Left ventricle myocardium inferior (tissue), 1 donor: ENCODE results near the gene SLC35F6. TPM values are rescaled to one million over a fixed set of nuclear protein-coding genes. Genes with fewer than 3 reads are reported as not detected.
"Not testable (repeated sequence)": the region's sequence is repeated elsewhere in the genome, so short reads cannot be mapped to it uniquely, and the experiment has no call there.

Experiments used
- DNase-seq: peaks from one replicate; pipeline ENCODE4 v3.0.0-alpha.2; 2020
- H3K27ac ChIP-seq: fragments of 200-600 bp; replicated peaks from 2 replicates; pipeline ENCODE4 v1.8.0; 2021
- H3K27me3 ChIP-seq: fragments of 200-600 bp; 2 replicates; pipeline ENCODE4 v1.8.0; 2021; ENCODE audit warnings: low read depth
- H3K36me3 ChIP-seq: fragments of 200-600 bp; 2 replicates; pipeline ENCODE4 v1.8.0; 2021
- H3K4me1 ChIP-seq: fragments of 200-600 bp; 2 replicates; pipeline ENCODE4 v1.8.0; 2021
- H3K4me3 ChIP-seq: fragments of 200-600 bp; 2 replicates; pipeline ENCODE4 v1.8.0; 2021; ENCODE audit warnings: mild to moderate bottlenecking, moderate library complexity
- H3K9me3 ChIP-seq: fragments of 200-600 bp; replicated peaks from 2 replicates; pipeline ENCODE4 v1.8.0; 2021
- CTCF ChIP-seq: fragments of 200-600 bp; IDR thresholded peaks from 2 replicates; pipeline ENCODE4 v1.8.0; 2021; ENCODE audit warnings: antibody characterized with exemption, mild to moderate bottlenecking, borderline replicate concordance
- intact Hi-C: fragments of 100-400 bp; cut with micrococcal nuclease; formaldehyde crosslinking; loops from one replicate; pipeline ENCODE4 v1.11.0; 2022
- total RNA-seq: library from RNA; stranded (reverse); fragmentation: NEBNext Ultra II Directional; extraction: Animal tissue kit (Norgen Biotek cat#: 25700); gene quantifications from one replicate; pipeline ENCODE4 v1.2.1, GENCODE V29; 2021
- donor health status: DM: no; HTN: yes; CAD: no; lungs with severe emphysema.

Gene SLC35F6
- total RNA-seq, 1 donor from 2014 or later = 19.6 TPM

GRCh38 chr2:26759845-26760244 is 4.2 kb upstream of the SLC35F6 start:
- intact Hi-C loops = no loop called here
- peaks cover 30% of the 10 kb centered on the region for H3K4me1 ChIP-seq
- no peak for DNase-seq
- H3K36me3 ChIP-seq = no peaks in the 10 kb centered on the region
- H3K27ac ChIP-seq = no peak overlapping the region
- H3K9me3 ChIP-seq = no peaks in the 10 kb centered on the region
- no peak for TF ChIP-seq CTCF
- H3K27me3 ChIP-seq = no peaks in the 10 kb centered on the region
- H3K4me3 ChIP-seq = no peak overlapping the region

GRCh38 chr2:26760991-26761390 is 3.1 kb upstream of the SLC35F6 start:
- DNase-seq, H3K4me3 ChIP-seq, H3K27ac ChIP-seq, H3K9me3 ChIP-seq, intact Hi-C loops, H3K27me3 ChIP-seq, H3K36me3 ChIP-seq: not testable (repeated sequence)
- peaks cover 41% of the 10 kb centered on the region for H3K4me1 ChIP-seq

GRCh38 chr2:26763019-26763418 is 1.1 kb upstream of the SLC35F6 start:
- no peak overlapping the region for H3K4me3 ChIP-seq
- intact Hi-C loops = no loop called here
- H3K36me3 ChIP-seq = no peaks in the 10 kb centered on the region
- TF ChIP-seq CTCF = no peak
- no peaks in the 10 kb centered on the region for H3K9me3 ChIP-seq
- no peak overlapping the region for H3K27ac ChIP-seq
- DNase-seq = no peak
- H3K27me3 ChIP-seq = no peaks in the 10 kb centered on the region
- H3K4me1 ChIP-seq = peaks cover 54% of the 10 kb centered on the region

GRCh38 chr2:26764906-26765305 is 822 bp downstream of the SLC35F6 start:
- peak overlapping the region; percentile 92 for H3K27ac ChIP-seq
- intact Hi-C loops = no loop called here
- peaks cover 65% of the 10 kb centered on the region for H3K4me1 ChIP-seq
- H3K27me3 ChIP-seq = no peaks in the 10 kb centered on the region
- H3K36me3 ChIP-seq = no peaks in the 10 kb centered on the region
- no peak for TF ChIP-seq CTCF
- no peaks in the 10 kb centered on the region for H3K9me3 ChIP-seq
- DNase-seq = no peak
- peak overlapping the region; percentile 93 for H3K4me3 ChIP-seq

GRCh38 chr2:26765475-26766200 is 1.6 kb downstream of the SLC35F6 start:
- H3K9me3 ChIP-seq = no peaks in the 10 kb centered on the region
- H3K27me3 ChIP-seq = no peaks in the 10 kb centered on the region
- no peaks in the 10 kb centered on the region for H3K36me3 ChIP-seq
- H3K4me1 ChIP-seq = peaks cover 72% of the 10 kb centered on the region
- peak overlapping the region; percentile 93 for H3K4me3 ChIP-seq
- DNase-seq = no peak
- intact Hi-C loops = no loop called here
- H3K27ac ChIP-seq = peak overlapping the region; percentile 92
- no peak for TF ChIP-seq CTCF

- no peak for TF ChIP-seq CTCF
- Histone ChIP-seq H3K27ac (peak overlapping the region; percentile 32), H3K36me3 (no peaks in the 10 kb centered on the region), H3K4me3 (no peak overlapping the region), H3K27me3 (no peaks in the 10 kb centered on the region), H3K9me3 (no peaks in the 10 kb centered on the region), H3K4me1 (peaks cover 87% of the 10 kb centered on the region)
- intact Hi-C loops = no loop called here
- DNase-seq = no peak
Measured at GRCh38 chr2:26767129-26767528, 3.0 kb downstream of the SLC35F6 start.
